Measurements from ENCODE around the gene IQCE. TPM values are rescaled to one million over a fixed set of nuclear protein-coding genes. Genes with fewer than 3 reads are reported as not detected.

IQCE gene
- total and polyA plus RNA-seq, 3 donors from 2014 or later: 57.9 to 139 (median 86.4) TPM

DNA sequence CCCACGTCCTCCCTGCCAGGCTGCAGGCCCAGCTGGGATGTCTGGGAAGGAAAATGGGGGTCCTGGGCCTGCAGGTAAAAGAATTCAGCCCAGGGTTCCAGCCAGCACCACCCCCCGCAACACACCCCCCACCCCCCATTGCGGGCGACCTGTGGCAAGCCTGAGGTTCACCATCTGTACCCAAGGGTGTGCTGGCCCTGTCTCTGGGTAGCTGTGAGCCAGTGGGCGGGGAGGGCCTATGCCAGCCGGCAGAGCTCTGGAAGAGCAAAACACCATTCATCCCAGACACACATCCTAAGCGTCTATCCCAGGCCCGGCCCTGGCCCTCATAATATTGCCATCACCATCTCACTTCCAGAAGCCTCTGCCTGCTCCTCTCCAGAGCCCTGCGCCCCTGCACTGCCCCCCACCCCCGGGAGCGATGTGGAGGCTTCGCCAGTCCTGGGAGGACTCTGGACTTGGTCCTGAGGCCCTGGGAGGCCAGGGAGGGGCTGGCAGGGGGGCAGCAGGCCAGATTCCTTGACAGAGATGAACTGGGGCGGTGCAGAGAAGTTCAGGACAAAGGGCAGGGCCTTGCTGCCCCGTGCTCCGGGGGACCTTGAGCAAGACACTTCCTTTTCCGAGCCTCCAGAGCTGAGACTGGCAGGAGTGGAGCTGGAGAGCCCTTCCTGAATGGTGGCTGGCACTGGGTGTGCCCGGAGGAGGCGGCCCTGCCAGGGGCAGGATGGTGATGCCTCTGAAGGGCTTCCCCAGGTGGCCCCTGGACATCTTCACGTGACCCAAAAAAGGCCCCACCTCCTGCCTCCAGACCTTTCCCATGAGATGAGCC lies 64.3 kb downstream of the IQCE start:
- no peak for DNase-seq
- TF ChIP-seq, protein P1, sequence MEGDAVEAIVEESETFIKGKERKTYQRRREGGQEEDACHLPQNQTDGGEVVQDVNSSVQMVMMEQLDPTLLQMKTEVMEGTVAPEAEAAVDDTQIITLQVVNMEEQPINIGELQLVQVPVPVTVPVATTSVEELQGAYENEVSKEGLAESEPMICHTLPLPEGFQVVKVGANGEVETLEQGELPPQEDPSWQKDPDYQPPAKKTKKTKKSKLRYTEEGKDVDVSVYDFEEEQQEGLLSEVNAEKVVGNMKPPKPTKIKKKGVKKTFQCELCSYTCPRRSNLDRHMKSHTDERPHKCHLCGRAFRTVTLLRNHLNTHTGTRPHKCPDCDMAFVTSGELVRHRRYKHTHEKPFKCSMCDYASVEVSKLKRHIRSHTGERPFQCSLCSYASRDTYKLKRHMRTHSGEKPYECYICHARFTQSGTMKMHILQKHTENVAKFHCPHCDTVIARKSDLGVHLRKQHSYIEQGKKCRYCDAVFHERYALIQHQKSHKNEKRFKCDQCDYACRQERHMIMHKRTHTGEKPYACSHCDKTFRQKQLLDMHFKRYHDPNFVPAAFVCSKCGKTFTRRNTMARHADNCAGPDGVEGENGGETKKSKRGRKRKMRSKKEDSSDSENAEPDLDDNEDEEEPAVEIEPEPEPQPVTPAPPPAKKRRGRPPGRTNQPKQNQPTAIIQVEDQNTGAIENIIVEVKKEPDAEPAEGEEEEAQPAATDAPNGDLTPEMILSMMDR (IDR thresholded peaks at IDR 0.05): no peak
- TF ChIP-seq POLR2A (IDR thresholded peaks at IDR 0.05): no peak
- Histone ChIP-seq H3K4me1 (peaks cover 22% of the 10 kb centered on the region), H3K27me3 (no peaks in the 10 kb centered on the region), H3K9me3 (no peaks in the 10 kb centered on the region), H3K4me3 (no peak overlapping the region), H3K36me3 (ENCODE audit: low read depth, missing control alignments) (no peaks in the 10 kb centered on the region), H3K27ac (no peak overlapping the region)
- intact Hi-C loops (cut with DNase I; ENCODE audit: low total_unique reads): no loop called here
- WGBS, 2 donors: 68 to 82% methylated on average over 7 to 19 of the region's 19 CpGs

GRCh38 chr7:2623698-2624014 lies 64.9 kb downstream of the IQCE start:
- Histone ChIP-seq H3K27me3 (no peaks in the 10 kb centered on the region), H3K27ac (no peak overlapping the region), H3K36me3 (ENCODE audit: low read depth, missing control alignments) (no peaks in the 10 kb centered on the region), H3K4me1 (peaks cover 22% of the 10 kb centered on the region), H3K9me3 (no peaks in the 10 kb centered on the region), H3K4me3 (no peak overlapping the region)
- TF ChIP-seq, protein P1 (IDR thresholded peaks at IDR 0.05): no peak
- TF ChIP-seq POLR2A (IDR thresholded peaks at IDR 0.05): no peak
- intact Hi-C loops (cut with DNase I; ENCODE audit: low total_unique reads): no loop called here
- no peak for DNase-seq
- WGBS, 2 donors: 80 to 95% methylated on average over 2 to 7 of the region's 10 CpGs

DNA sequence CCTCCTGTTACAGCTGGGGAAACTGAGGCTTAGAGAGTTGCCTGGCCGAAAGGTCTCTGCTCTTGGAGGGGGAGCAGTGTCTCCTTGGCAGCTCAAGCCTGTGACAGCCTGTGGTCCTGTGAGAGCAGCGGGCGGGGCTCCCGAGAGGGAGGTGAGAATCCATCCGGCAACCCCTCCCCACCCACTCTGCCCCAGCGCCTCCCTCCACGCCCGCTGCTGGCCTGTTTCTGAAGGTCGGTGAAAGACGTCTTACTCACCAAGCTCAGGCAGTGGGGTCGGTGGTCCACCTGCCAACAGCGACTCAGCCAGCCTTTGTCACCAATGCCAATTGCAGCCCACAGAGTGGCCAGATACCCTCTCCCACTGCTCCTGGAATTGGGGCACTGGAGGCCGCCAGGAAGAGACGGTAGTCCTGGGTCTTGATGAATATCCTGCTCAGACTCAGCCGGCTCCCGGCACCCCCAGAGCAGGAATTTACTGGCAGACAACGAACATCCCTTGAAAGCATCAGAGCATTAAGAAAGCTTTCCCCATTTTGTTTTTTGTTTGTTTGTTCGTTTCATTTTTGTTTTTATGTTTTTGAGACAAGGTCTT lies 65.6 kb downstream of the IQCE start:
- no peak for DNase-seq
- Histone ChIP-seq H3K27me3 (no peaks in the 10 kb centered on the region), H3K4me1 (peaks cover 22% of the 10 kb centered on the region), H3K27ac (no peak overlapping the region), H3K4me3 (no peak overlapping the region), H3K9me3 (no peaks in the 10 kb centered on the region), H3K36me3 (ENCODE audit: low read depth, missing control alignments) (no peaks in the 10 kb centered on the region)
- no peak for TF ChIP-seq POLR2A (IDR thresholded peaks at IDR 0.05)
- TF ChIP-seq, protein P1 (IDR thresholded peaks at IDR 0.05): no peak
- WGBS, 2 donors: 79 to 91% methylated on average over 6 to 18 of the region's 18 CpGs
- intact Hi-C loops (cut with DNase I; ENCODE audit: low total_unique reads): no loop called here

DNA sequence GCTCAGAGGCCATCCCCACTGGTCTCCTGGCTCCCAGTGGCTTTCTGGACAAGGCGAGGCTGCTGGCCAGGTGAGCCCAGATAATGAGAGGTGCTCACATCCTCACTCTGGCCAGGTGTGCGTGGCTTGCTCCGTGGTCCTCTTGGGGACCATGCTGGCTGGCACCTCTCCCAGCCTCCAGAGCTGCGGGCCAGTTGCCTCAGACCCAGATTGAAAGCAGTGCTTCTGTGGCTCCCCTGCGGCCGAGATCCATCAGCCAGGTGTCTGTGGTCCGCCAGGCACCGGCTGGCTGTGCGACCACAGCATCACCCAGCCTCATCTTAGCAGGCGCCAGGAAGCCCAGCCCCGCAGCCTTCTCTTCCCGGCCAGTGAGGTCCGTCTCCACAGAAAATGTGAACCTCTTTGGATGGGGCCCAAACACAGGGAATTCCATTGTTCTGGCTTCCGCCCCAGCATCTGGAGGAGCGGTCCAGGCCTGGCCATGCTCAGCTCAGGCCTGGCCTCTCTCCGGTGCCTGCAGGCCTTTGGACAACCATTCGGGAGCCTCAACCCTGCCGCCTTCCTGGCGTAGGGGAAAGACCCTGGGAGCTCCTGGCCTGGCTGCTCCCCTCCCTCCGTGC lies 67.8 kb downstream of the IQCE start:
- H3K4me3 ChIP-seq: no peak overlapping the region
- H3K27ac ChIP-seq: peak overlapping the region; percentile 44 to 75
- intact Hi-C loops (cut with DNase I; ENCODE audit: low total_unique reads): no loop called here
- H3K27me3 ChIP-seq: no peaks in the 10 kb centered on the region
- H3K4me1 ChIP-seq: peaks cover 14% of the 10 kb centered on the region
- 40 to 46% methylated on average over 7 to 20 of the region's 20 CpGs for WGBS, 2 donors
- H3K9me3 ChIP-seq: no peaks in the 10 kb centered on the region
- no peak for TF ChIP-seq POLR2A (IDR thresholded peaks at IDR 0.05)
- TF ChIP-seq, protein P1 (IDR thresholded peaks at IDR 0.05): no peak
- peak; percentile 69 for DNase-seq
- H3K36me3 ChIP-seq (ENCODE audit: low read depth, missing control alignments): no peaks in the 10 kb centered on the region
